Measurements from ENCODE around the gene ANKS1B. TPM values are rescaled to one million over a fixed set of nuclear protein-coding genes. Genes with fewer than 3 reads are reported as not detected.

ANKS1B gene
- total RNA-seq, 1 donor: not detected

- no peak for DNase-seq (ENCODE audit: low read depth in 2 of 3, low spot score in 2 of 3)
These were observed 749.4 kb downstream of the ANKS1B start for GRCh38 chr12:99235381-99235780.

- DNase-seq (ENCODE audit: low read depth in 2 of 3, low spot score in 2 of 3): no peak
These were observed 750.0 kb downstream of the ANKS1B start for GRCh38 chr12:99234702-99235101.

DNA sequence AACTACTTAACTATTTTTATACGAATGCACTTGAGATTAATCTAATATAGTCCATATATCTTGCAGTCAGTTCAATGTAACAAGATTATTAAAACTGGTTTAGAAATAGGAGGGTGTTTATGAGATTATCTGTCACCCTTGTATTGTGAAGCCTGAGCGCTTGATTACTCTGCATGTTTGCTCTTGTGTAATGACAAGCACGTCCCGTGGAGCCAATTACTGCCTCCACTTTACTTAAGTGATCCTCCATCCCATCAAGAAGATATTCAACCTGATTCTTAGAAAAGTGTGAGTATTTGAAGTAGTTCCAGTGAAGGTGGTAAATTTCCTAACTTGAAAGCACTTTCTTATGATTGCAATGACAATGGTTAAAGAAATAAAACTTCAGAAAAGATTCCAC, 752.4 kb downstream of the ANKS1B start:
- DNase-seq (ENCODE audit: low read depth in 2 of 3, low spot score in 2 of 3): no peak

DNA sequence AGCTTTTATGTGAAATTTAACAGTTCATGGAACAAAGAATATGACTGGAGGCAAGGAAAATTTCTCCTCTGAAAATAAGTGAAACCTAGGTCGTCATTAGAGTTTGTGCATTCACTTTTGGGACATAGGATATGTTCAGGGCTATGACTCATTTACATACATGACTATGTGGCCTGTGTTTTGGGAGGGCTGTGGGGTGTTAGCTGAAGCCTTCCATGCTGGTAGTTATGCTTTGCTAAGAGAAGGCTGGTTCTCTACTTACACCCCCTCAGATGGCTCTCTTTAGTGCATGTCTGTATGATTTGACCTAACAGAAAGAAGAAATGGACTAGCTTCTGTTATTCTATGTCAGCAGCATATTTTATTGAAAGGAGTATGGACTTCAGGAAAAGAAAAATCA, 753.7 kb downstream of the ANKS1B start:
- DNase-seq (ENCODE audit: low read depth in 2 of 3, low spot score in 2 of 3): no peak

- DNase-seq (ENCODE audit: low read depth in 2 of 3, low spot score in 2 of 3): no peak
These were observed 760.5 kb downstream of the ANKS1B start for GRCh38 chr12:99224237-99224636.

- no peak for DNase-seq (ENCODE audit: low read depth in 2 of 3, low spot score in 2 of 3)
These were observed 761.2 kb downstream of the ANKS1B start for GRCh38 chr12:99223579-99223978.

DNA sequence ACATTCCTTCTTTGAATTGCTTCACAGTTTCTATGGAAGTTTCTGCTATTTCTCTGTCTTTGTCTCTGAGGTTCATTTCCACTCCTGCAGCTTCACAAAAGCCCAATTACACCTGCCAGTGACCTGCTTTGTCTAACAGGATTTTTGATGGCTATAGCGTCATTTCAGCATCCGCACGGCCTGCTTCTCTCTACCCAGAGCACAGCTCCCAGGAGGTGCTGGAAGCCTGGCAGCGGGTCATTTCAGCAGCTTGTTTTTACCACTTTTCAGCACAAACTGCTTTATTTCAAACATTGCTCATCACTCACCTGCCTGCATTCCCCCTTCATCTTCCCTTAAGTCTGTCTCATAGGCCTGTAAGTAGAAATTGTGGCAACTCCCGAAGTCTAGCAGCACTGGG, 771.7 kb downstream of the ANKS1B start:
- no peak for DNase-seq (ENCODE audit: low read depth in 2 of 3, low spot score in 2 of 3)

GRCh38 chr12:99212275-99212674, 772.5 kb downstream of the ANKS1B start:
- no peak for DNase-seq (ENCODE audit: low read depth in 2 of 3, low spot score in 2 of 3)

- DNase-seq (ENCODE audit: low read depth in 2 of 3, low spot score in 2 of 3): no peak
These were observed 779.6 kb downstream of the ANKS1B start for GRCh38 chr12:99205111-99205510.

DNA sequence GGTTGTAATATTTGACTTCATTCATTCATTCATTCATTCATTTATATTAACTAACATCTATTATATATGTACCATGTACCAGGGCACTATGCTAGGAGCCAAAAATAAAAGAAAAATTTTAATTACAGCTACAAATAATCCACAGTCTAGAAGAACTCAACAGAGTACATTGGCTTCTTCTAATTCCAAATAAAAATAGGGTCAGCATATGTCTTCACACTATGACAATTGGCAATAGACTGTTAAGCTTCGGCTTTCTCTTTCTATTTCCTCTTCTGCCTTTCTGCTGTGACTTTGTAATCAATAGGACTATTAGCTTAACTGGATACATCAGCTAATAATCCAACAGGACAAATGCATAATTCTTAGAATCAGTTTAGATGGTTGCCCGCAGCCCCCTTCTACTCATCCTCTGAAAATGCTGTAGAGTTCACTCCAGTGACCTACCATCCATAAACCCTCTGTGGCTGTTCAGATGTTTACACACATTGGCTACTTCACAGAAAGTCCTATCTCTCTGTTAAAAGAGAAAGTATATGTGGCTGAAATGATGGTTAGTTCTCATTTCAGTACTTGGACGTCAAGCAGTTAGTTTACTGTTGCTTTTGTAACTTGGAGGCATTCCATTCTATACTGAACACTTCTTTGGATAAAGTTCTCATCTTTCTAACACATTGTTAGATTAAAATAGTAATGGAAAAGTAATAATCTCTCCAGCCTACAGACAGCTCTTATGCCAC, 782.7 kb downstream of the ANKS1B start:
- no peak for DNase-seq (ENCODE audit: low read depth in 2 of 3, low spot score in 2 of 3)

DNA sequence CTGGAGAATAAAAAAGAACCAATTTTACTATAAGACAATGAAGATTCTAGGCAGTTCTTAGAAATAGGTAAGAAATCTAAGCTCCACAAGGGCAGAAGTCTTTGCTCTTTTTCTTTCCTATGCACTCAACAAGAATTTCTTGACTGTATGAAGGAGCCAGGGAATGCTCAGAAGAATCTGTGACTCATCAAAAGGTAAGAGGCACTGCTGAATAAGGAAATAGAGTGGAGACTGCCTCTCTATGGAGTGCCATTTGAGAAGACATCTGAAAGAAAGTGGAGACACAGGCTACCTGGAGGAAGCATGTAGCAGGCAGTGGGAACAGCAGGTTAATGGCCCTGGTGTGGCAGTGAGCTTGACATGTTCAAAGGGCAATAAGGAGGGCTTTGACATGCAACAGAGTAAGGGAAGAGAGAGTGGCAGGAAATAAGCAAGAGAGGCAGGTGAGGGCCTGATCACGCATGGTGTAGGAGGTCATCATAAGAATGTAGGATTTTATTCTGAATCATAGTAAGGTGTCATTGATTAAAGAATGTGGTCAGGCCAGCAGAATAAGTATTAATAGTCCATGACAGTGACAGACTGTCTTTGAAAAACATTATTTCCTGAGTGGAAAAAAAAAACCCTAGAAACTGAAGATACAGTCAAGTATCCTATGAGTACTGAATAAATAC, 783.9 kb downstream of the ANKS1B start:
- DNase-seq (ENCODE audit: low read depth in 2 of 3, low spot score in 2 of 3): no peak

DNA sequence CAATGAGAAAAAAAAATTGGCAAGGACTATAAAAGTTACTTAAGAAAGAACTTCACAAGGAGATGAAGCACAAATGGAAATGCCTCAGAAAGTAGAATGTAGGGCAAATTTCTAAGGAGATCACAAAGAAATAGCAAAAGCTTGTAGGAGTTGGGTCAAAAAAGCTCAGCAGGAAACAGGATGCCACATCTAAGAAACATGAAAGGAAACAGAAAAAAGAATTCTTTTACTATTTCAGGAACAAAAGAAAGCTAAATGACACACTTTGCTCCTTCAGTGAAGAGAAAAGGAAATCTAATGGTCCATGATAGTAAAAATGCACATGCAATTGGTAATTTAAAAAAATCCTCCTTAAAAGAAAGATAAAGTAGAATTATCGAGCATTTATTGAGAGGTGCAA, 789.3 kb downstream of the ANKS1B start:
- DNase-seq (ENCODE audit: low read depth in 2 of 3, low spot score in 2 of 3): no peak

DNA sequence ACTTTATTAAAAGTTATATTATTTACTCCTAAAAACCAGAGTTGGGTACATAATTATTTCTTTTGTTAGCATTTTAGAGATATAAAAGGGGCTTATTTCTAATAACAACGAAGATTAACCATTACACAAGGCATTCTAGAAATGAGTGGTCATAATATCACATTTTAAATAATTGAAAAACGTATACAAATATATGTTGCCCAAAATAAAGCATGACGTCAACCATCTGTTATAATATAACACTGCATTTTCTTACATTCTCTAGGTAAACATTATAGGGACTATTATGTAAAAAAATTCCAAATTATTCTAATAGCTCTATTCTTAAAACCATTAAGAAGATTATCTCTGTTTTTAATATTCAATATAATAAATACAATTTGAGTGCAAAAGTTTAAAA, 792.2 kb downstream of the ANKS1B start:
- no peak for DNase-seq (ENCODE audit: low read depth in 2 of 3, low spot score in 2 of 3)

DNA sequence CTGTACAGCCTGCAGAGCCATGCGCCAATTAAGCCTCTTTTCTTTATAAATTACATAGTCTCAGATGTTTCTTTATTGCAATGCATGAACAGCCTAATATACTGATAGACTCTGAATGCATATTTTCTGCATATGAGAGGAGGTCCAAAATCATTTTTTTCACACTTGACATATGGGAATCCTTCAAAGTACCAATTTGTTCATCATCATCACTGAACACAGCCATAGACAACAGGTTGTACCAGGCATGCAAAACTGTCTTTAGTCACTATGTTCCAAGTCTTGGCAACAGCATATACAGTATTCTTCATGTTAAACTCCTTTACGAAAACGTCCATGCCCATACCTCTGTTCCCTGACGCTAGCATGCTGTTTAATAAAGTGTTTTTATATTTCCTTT, 807.9 kb downstream of the ANKS1B start:
- DNase-seq (ENCODE audit: low read depth in 2 of 3, low spot score in 2 of 3): no peak

DNA sequence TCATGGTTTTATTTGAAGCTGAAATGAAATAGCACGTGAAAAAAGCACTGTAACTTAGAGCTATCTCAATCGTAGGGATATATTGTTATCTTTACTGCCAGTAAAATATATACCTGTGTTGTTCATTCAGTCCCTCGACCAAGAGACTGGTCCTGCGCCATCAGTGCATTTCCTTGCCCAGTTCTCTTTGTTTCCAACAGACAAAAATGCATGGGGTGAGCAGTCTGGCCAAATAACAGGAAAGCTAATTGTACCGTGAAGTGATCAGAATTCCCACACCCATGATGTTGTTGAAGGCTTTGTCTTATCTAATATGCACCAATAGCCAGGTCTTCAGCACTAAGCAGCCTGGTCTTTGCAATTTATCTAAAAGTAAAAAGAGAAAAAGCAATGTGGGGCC, 814.3 kb downstream of the ANKS1B start:
- DNase-seq (ENCODE audit: low read depth in 2 of 3, low spot score in 2 of 3): no peak

- no peak for DNase-seq (ENCODE audit: low read depth in 2 of 3, low spot score in 2 of 3)
These were observed 814.7 kb downstream of the ANKS1B start for GRCh38 chr12:99170037-99170436.

DNA sequence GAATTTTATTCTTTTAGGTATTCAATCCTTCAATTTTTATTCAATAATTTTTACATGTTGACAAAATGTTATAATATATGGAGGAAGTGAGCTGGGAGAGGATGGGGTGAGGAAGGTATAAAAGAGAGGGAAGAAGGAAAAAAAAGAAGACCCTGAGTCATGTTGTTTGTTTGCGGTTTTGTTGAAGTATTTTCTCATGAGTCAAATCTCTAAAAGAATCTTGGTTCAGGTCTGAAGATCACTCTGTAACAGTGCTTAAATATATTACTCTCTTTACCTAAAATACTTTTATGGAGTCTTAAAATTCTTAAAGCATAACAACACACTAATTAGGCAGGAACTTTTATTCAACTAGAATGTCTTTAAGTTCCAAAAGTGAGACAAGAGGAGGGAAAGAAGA, 826.8 kb downstream of the ANKS1B start:
- DNase-seq (ENCODE audit: low read depth in 2 of 3, low spot score in 2 of 3): no peak

GRCh38 chr12:99154983-99155336, 829.8 kb downstream of the ANKS1B start:
- no peak for DNase-seq (ENCODE audit: low read depth in 2 of 3, low spot score in 2 of 3)

DNA sequence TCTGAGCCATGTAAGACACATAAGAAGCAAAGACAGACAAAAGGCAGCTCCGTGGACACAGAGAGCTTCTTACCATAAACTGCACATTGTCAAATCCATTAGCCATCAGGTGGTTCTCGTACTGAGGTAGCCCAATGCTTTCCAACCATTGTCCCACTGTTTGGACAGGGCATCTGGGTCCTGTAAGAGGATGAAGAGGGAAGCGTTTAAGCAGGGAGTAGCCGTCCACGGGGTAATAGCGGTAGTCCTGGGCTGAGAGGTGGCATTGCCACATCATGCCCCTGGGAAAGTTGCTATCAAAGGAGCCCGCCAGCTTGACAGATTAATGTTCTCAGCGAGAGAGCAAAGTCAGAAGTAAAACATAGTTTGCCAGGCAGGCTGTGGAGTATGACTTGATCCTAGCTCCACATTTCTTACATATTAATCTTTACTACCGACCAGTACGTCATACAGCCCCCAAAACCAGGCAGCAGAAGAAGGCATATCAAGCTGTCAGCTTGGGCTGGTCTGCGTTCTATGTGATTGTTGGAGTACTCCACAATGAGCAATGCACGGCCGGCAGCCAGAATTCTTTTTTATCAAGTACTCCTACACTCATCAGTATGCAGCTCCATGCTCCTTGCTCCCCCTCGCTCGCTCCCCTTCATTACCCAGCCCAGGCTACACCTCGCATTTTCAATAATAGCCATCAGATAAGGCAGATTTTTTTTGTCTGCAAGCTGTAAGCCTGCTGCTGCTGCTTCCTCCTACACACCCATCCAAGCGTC, 830.3 kb downstream of the ANKS1B start:
- DNase-seq (ENCODE audit: low read depth in 2 of 3, low spot score in 2 of 3): no peak

- no peak for DNase-seq (ENCODE audit: low read depth in 2 of 3, low spot score in 2 of 3)
These were observed 831.4 kb downstream of the ANKS1B start for GRCh38 chr12:99153293-99153692.

- no peak for DNase-seq (ENCODE audit: low read depth in 2 of 3, low spot score in 2 of 3)
These were observed 832.4 kb downstream of the ANKS1B start for GRCh38 chr12:99152337-99152736.

- DNase-seq (ENCODE audit: low read depth in 2 of 3, low spot score in 2 of 3): no peak
These were observed 833.0 kb downstream of the ANKS1B start for GRCh38 chr12:99151744-99152143.
